HFFc6 (cell line): ENCODE results near the gene ELMO1. TPM values are rescaled to one million over a fixed set of nuclear protein-coding genes. Genes with fewer than 3 reads are reported as not detected.

Experiments used
- DNase-seq: peaks from one replicate; pipeline ENCODE4 v3.0.0-alpha.2; 2018
- H3K27ac Mint-ChIP-seq: 2 replicates; pipeline ENCODE4 v1.8.0; 2020; ENCODE audit warnings: mild to moderate bottlenecking, mixed read lengths
- H3K27me3 Mint-ChIP-seq: 2 replicates; pipeline ENCODE4 v1.8.0; 2021; ENCODE audit warnings: mild to moderate bottlenecking, moderate library complexity, mixed read lengths; ENCODE audit not compliant: insufficient read depth
- H3K36me3 Mint-ChIP-seq: 2 replicates; pipeline ENCODE4 v1.8.0; 2021; ENCODE audit warnings: low read depth, mixed read lengths
- H3K4me1 Mint-ChIP-seq: 2 replicates; pipeline ENCODE4 v1.8.0; 2020; ENCODE audit warnings: low read depth, mixed read lengths
- H3K4me3 Mint-ChIP-seq: 2 replicates; pipeline ENCODE4 v1.8.0; 2020; ENCODE audit warnings: mild to moderate bottlenecking, moderate library complexity, mixed read lengths
- H3K9me3 Mint-ChIP-seq: 2 replicates; pipeline ENCODE4 v1.8.0; 2020; ENCODE audit warnings: mild to moderate bottlenecking, mixed read lengths
- total RNA-seq, 6 experiments: library from RNA; stranded (reverse); fragmentation: NEBNext Ultra II Directional; extraction: Animal tissue kit (Norgen Biotek cat#: 25700); gene quantifications; 2 replicates in 1 of 6; 3 replicates in 5 of 6; pipeline ENCODE4 v1.2.3, GENCODE V29; 2021
- TF ChIP-seq, protein P1 (sequence below): fragments of 200-600 bp; sonication (generic); IDR thresholded peaks from 2 replicates; pipeline ENCODE4 v1.5.0; 2021; ENCODE audit warnings: antibody characterized with exemption, mild to moderate bottlenecking

ELMO1 gene
- total RNA-seq, 6 experiments from 2014 or later = not detected

DNA sequence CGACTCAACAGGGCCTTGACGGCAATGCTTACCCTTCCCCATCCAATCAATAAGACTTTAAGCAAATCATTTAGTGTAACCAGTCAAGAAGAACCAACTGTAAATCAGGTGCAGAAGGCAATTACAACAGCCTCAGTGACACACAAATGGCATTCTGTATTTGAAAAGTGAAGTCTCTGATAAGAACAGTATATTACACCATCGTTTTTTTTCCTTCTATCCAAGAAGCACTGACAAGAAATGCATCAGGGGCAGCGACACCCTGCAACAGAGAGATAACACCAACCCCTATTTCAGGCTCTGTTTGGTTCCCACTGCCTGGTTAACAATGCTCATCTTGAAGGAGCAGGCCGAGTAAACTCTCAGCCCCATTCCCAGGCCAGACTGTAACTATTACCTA lies 520.4 kb downstream of the ELMO1 start:
- peaks cover 4% of the 10 kb centered on the region for H3K36me3 Mint-ChIP-seq
- H3K4me3 Mint-ChIP-seq = no peak overlapping the region
- peaks cover 39% of the 10 kb centered on the region for H3K9me3 Mint-ChIP-seq
- TF ChIP-seq, protein P1, sequence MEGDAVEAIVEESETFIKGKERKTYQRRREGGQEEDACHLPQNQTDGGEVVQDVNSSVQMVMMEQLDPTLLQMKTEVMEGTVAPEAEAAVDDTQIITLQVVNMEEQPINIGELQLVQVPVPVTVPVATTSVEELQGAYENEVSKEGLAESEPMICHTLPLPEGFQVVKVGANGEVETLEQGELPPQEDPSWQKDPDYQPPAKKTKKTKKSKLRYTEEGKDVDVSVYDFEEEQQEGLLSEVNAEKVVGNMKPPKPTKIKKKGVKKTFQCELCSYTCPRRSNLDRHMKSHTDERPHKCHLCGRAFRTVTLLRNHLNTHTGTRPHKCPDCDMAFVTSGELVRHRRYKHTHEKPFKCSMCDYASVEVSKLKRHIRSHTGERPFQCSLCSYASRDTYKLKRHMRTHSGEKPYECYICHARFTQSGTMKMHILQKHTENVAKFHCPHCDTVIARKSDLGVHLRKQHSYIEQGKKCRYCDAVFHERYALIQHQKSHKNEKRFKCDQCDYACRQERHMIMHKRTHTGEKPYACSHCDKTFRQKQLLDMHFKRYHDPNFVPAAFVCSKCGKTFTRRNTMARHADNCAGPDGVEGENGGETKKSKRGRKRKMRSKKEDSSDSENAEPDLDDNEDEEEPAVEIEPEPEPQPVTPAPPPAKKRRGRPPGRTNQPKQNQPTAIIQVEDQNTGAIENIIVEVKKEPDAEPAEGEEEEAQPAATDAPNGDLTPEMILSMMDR = no peak
- no peaks in the 10 kb centered on the region for H3K4me1 Mint-ChIP-seq
- H3K27ac Mint-ChIP-seq = no peak overlapping the region
- no peaks in the 10 kb centered on the region for H3K27me3 Mint-ChIP-seq
- DNase-seq = no peak

DNA sequence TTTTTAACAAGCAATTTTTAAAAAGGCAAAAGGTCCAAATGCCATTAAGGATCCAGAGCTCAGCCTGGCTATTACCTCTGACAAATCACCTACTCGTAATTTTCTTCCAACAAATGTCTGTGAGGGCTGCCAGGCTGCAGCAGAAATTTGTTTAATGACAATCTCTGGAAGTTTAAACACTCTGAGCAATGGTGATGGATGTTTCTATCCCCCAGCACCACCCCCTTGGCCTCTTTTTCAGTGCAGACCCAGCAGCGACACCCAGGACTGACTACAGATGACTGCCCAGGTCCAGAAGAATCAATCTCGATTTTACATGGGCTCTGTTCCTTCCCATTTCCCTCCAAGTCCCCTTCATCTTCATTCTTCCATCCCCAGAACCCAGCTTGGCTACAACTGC lies 523.0 kb downstream of the ELMO1 start:
- Mint-ChIP-seq H3K27me3 (no peaks in the 10 kb centered on the region), H3K27ac (no peak overlapping the region), H3K4me1 (no peaks in the 10 kb centered on the region), H3K9me3 (peaks cover 38% of the 10 kb centered on the region), H3K36me3 (peaks cover 4% of the 10 kb centered on the region; the same call in 1 of the 2 replicates), H3K4me3 (no peak overlapping the region)
- DNase-seq = no peak
- TF ChIP-seq, protein P1 = no peak

DNA sequence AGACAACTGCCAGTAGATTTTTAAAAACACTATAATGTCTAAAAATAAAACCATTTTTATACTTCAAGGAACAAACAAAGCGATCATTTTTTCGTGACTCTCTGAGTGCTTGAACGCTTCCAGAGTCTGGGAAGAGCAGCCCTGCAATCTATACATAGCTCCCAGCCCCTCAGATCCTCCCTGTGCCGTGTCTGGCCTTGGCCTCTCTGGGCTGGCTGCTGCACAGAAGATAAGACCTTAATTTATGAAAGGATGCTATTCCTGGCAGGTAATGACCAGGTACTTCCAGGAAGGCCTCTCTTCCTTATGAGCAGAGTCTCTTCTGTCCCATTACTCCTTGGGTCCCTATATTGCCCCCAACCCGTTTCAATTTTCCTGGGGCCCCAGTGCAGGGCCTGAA lies 523.5 kb downstream of the ELMO1 start:
- peaks cover 43% of the 10 kb centered on the region for H3K9me3 Mint-ChIP-seq
- TF ChIP-seq, protein P1 = no peak
- no peak overlapping the region for H3K27ac Mint-ChIP-seq
- H3K4me1 Mint-ChIP-seq = no peaks in the 10 kb centered on the region
- no peaks in the 10 kb centered on the region for H3K27me3 Mint-ChIP-seq
- DNase-seq = no peak
- no peak overlapping the region for H3K4me3 Mint-ChIP-seq
- H3K36me3 Mint-ChIP-seq = peaks cover 4% of the 10 kb centered on the region; the same call in 1 of the 2 replicates

DNA sequence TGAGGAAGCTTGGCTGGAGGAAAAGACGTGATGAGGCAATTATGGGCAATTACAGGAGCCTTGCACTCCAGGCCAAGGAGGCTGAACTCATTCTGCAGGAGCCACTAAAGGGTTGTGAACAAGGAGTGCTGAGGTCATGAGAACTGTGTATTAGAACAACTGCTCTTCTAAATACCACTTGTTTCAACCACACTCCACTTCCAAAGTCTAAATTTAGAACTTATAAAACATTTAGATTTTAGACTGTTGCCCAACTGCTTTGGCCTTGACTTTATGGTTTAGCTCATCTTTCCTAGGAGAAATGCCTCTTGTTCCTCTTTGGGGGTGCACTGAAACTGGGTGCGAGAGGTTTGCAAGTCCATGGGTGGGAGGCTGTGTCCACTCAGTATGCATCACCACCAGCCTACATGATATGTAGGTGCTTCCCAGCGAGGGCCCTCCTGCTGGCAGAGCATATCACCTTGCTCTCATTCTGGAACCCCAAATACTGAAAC lies 524.7 kb downstream of the ELMO1 start:
- no peaks in the 10 kb centered on the region for H3K4me1 Mint-ChIP-seq
- peaks cover 4% of the 10 kb centered on the region; the same call in 1 of the 2 replicates for H3K36me3 Mint-ChIP-seq
- no peak for DNase-seq
- no peak overlapping the region for H3K4me3 Mint-ChIP-seq
- no peaks in the 10 kb centered on the region for H3K27me3 Mint-ChIP-seq
- no peak overlapping the region for H3K27ac Mint-ChIP-seq
- TF ChIP-seq, protein P1 = no peak
- peaks cover 49% of the 10 kb centered on the region for H3K9me3 Mint-ChIP-seq

DNA sequence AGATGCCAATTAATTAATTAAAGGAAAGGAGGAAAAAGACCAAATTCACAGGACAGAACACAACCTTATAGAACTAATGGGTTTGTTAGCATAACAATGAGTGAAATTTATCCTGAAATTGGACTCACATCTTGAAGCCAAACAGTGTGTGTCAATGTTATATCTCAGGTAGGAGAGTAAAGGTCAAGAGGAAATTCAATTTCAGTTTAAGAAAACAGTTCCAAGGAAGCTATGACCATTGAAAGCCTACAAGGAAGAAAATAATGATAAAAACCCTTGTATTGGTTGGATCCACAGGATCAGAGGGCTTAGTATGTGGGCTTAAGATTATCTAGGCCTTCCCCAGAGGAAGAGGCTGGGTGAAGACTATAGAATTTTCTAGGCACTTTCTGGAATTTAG lies 525.5 kb downstream of the ELMO1 start:
- Mint-ChIP-seq H3K27ac (no peak overlapping the region), H3K4me1 (no peaks in the 10 kb centered on the region), H3K27me3 (no peaks in the 10 kb centered on the region), H3K9me3 (peaks cover 49% of the 10 kb centered on the region), H3K4me3 (no peak overlapping the region), H3K36me3 (peaks cover 4% of the 10 kb centered on the region; the same call in 1 of the 2 replicates)
- TF ChIP-seq, protein P1 = no peak
- DNase-seq = no peak
